ENCODE measurements around the gene C11orf98.
A peak's percentile ranks its signal among the peaks of the same experiment; 100 is the strongest.
"Not testable (repeated sequence)": the region's sequence is repeated elsewhere in the genome, so short reads cannot be mapped to it uniquely, and the experiment has no call there.

The C11orf98 gene

GRCh38 chr11:62665075-62665598 lies at the start of gene C11orf98, which contains the start of gene CSKMT:
Gene C11orf98, minus strand, starts transcription at chr11:62665210. Its CDS starts 41 bp downstream, at chr11:62665169.
Gene CSKMT, plus strand, starts transcription at chr11:62665312. Its CDS starts 568 bp downstream, at chr11:62665880.
- peak; percentile 87 for DNase-seq

GRCh38 chr11:62713343-62713742 lies 48.3 kb upstream of the C11orf98 start:
- no peak for DNase-seq

DNA sequence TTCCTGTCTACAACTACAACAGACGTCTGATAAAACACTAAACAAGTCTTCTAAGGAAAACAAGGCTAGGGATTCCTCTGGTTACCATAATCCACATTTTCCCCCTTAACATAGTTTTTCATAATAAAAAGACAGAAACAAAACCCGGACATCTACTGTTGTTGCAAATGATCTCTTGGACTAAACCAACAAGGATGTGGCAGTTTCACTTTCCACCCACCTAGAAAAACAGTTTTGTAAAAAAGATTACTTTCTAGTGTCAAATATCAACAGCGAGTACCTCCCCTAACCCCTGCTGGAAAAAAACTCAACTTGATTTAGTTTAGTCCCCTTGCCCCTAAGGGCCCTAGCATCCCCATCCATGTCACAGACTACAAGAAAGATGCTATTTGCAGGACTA lies 47.9 kb upstream of the C11orf98 start:
- no peak for DNase-seq

DNA sequence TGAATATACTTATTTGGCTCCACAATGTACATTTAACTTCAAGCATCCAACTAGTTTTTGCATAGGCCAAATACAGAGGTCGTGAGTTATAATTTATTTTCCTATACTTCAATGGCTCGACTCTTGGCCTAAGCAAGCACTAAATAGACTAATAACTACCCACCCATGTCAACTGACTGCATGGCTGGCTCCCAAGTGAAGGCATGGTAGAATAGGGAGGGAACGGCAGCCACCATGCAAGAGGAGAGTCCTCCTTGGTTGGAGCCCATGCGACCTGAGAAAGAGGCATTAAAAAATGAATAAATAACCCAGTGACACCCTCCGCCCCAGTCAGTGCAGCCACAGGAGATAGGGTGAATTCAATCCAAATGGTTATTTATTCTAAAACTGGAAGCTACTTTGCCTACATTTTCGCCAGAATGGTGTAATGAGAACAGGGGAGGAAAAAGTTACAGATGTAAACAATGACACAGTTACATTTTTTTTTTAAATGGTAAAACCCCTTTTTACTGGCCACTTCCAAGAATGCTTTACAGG lies 47.3 kb upstream of the C11orf98 start:
- DNase-seq, result no peak

GRCh38 chr11:62710001-62710345 lies 45.0 kb upstream of the C11orf98 start:
- DNase-seq, result no peak

DNA sequence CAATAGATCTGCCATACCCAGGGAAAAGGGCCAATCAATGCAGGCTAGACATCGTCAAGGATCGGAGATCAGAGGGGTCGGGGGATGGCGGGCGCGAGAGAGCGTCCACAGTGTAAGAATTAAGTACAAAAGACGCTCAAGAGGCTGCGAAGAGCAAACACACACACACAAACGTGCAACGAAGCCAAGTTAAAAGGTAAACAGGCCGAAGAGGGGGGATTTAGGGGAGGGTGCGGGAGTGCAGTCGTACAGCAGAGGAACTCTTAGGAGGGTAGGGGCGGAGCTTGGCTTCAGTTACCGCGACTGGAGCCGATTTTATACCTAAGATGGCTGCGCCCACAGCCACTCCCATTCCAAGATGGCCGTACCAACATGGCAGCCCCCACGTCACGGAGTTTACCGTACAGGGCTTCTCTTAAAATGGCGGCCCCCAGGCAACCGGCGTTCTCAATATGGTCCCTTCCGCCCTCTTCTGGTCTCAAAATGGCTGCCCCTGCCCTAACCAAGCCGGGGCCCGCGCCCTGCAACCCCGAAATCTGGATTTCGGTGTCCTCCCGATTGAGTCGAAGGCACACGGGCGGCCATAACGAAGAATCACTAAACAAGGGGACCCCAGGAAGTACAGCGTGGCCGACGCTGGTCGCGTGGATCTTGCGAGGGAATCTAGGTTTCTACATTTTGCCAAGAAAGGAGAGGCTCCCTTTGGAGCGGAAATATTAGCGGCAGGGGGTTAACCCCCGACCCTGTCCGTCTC lies 44.4 kb upstream of the C11orf98 start:
- peak; percentile 98 for DNase-seq

DNA sequence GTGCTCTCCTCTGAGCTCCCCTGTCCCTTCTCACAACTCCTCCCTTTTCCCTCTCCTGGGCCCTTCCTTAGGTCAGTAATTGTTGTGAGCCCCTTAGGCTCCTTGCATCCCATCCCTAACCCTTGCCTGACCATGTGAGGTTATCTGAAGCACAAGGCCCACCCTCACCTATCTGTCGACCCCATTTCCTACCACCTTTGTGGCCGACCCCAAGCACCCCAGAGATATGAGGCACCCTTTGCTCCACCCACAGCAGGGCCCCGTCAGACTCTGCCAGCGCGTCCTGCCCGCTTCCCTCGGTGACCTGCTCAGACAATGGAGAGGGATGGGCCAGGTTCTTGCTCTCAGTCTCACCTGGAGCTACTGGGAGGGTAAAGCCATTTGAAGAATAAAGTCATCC lies 43.8 kb upstream of the C11orf98 start:
- DNase-seq, result peak; percentile 48

GRCh38 chr11:62708392-62708791 lies 43.4 kb upstream of the C11orf98 start:
- no peak for DNase-seq

GRCh38 chr11:62707277-62707861 lies 42.4 kb upstream of the C11orf98 start, which contains the start of the genes BSCL2 and GNG3:
Gene BSCL2, minus strand, starts transcription at chr11:62707424. Its CDS starts 229 bp downstream, at chr11:62707195.
Gene GNG3, plus strand, starts transcription at chr11:62707676. Its CDS starts 620 bp downstream, at chr11:62708296.
- DNase-seq, result peak; percentile 18

GRCh38 chr11:62706850-62707247 lies 41.8 kb upstream of the C11orf98 start:
- no peak for DNase-seq

GRCh38 chr11:62705880-62706849 lies 41.2 kb upstream of the C11orf98 start:
- DNase-seq, result peak; percentile 97

DNA sequence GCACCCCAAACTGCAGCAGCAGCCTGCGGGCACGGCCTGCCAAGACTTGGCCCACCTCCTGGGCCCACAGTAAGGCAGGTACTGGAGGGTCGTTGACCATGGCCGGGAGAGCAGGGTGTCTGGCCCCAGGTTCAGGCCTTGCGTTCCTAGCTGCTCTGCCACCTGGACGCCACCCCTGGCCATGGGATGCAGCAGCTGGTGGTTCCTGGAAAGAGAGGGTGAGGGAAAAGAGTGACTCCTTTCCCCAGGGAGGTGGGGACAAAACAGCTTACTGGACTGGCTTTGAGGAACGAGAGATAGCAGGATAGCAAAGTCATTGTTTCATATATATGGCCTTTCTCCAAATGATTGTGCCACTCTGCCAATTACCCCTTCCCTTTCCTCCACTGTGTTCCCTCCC lies 40.4 kb upstream of the C11orf98 start:
- DNase-seq, result no peak

DNA sequence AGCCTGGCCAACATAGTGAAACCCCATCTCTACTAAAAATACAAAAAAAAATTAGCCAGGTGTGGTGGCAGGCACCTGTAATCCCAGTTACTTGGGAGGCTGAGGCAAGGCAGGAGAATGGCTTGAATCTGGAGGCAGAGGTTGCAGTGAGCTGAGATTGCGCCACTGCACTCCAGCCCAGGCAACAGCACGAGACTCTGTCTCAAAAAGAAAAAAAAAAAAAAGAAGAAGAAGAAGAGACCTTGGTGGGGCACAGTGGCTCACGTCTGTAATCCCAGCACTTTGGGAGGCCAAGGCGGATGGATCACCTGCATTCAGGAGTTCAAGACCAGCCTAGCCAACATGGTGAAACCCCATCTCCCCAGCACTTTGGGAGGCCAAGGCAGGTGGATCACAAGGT lies 38.9 kb upstream of the C11orf98 start:
- DNase-seq, result not testable (repeated sequence)

DNA sequence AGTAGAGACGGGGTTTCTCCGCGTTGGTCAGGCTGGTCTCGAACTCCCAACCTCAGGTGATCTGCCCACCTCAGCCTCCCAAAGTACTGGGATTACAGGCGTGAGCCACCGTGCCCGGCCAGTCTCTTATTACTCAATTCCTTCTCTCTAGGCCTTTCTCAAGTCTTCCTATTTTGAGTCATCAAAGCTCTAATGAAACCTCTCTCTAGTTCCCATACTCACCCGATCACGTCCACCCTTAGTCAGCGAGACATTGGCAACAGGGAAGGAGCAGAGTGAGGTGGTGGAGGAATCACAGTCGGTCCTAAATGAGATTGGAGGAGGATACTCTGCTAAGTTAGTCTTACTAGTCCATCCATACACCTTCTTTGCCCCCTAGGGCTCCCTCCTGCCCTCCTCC lies 37.2 kb upstream of the C11orf98 start:
- DNase-seq, result no peak

- DNase-seq, result peak; percentile 62
These were observed 29.6 kb upstream of the C11orf98 start for GRCh38 chr11:62694455-62695167.

DNA sequence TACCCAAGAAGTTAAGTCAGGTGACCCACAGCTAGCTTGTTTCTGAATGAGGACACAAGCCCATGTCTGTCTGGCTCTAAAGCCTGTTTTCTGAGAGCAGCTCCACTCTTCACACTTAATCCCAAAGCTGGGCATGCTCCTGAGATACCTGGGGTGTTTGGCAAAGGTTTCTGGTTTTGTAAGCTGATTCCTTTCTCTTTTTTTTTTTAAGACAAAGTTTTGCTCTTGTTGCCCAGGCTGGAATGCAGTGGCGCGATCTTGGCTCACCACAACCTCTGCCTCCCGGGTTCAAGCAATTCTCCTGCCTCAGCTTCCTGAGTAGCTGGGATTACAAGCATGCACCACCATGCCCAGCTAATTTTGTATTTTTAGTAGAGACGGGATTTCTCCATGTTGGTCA lies 28.6 kb upstream of the C11orf98 start:
- not testable (repeated sequence) for DNase-seq

GRCh38 chr11:62689421-62690183 lies 24.6 kb upstream of the C11orf98 start, which contains the start of gene LRRN4CL:
Gene LRRN4CL, minus strand, starts transcription at chr11:62689530. Its CDS starts 1,022 bp downstream, at chr11:62688508.
- no peak for DNase-seq

DNA sequence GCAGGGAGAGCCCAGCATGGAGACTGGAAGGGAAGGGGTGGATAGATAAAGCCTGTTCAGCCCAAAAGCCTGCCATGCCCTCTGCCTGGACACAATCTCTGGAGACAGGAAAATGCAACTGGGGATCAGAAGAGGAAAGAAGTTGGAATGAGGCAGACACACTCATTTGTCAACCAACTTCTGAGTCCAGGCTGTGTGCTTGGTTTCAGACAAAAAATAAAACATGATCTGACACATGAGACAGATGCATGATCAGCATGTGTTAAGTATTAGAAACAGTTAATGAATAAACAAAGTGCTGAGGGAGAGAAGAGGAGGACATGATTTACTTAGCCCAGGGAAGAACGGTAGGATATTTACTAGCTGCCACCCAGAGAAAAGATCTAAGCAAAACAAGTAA lies 23.5 kb upstream of the C11orf98 start:
- DNase-seq, result no peak

DNA sequence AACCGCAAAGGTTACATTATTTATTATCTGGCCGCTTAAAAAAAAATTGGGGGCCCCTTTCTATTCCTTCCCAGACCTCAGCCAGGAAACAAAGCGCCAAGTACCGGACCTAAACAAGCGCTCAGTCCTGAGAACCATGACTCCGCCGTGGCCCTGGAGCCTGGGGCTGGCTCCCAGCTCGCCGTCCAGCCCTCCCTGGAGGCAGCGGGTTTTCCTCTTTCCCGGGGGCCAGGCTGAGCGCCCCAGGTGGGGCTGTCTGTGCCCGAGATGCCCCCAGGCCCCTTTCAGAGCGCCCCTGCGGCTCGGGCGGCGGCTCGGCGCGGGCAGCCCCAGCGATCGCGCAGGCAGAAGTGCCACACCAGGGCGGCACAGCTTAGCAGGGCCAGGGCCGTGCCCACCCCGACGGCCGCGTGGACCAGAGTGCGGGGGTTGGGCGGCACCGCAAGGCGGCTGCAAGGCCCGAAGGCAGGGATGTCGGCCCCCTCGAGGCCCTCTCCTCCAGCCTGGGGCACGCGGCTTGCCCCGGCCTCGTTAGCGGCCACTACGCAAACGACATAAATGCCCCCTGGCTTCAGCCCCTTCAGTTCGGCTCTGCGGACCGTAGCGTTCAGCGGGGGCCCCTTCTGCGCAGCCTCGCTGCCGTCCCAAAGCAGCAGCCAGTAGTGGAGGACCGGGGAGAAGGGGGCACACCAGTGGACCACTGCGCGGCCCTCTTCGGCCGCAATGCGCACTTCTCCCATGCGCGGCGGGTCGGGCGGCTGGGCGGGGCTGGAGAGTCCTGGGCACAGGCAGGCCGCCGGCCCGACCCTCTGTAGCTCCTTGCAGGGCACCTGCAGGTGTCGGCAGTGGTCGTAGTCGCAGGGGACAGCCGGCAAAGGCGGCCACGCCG lies 22.7 kb upstream of the C11orf98 start:
- no peak for DNase-seq

- no peak for DNase-seq
These were observed 17.5 kb upstream of the C11orf98 start for GRCh38 chr11:62682518-62682917.

Measured in NCI-H1436 (cell line).